Osteocyte (in vitro differentiated cells): ENCODE results near the gene RAD51B. TPM values are rescaled to one million over a fixed set of nuclear protein-coding genes. Genes with fewer than 3 reads are reported as not detected.

Experiments used
- DNase-seq: peaks from one replicate; pipeline ENCODE4 v3.0.0; 2021; ENCODE audit warnings: mixed read lengths; ENCODE audit not compliant: unreplicated experiment; ENCODE audit errors: extremely low spot score
- H3K27ac Mint-ChIP-seq: one replicate; pipeline ENCODE4 v1.8.0; 2021; ENCODE audit warnings: mild to moderate bottlenecking, mixed read lengths; ENCODE audit not compliant: unreplicated experiment
- H3K27me3 Mint-ChIP-seq: one replicate; pipeline ENCODE4 v1.8.0; 2021; ENCODE audit warnings: mixed read lengths; ENCODE audit not compliant: unreplicated experiment
- H3K36me3 Mint-ChIP-seq: one replicate; pipeline ENCODE4 v1.8.0; 2021; ENCODE audit warnings: mixed read lengths; ENCODE audit not compliant: unreplicated experiment
- H3K4me1 Mint-ChIP-seq: one replicate; pipeline ENCODE4 v1.8.0; 2021; ENCODE audit warnings: mixed read lengths; ENCODE audit not compliant: unreplicated experiment
- H3K4me3 Mint-ChIP-seq: one replicate; pipeline ENCODE4 v1.8.0; 2021; ENCODE audit warnings: mild to moderate bottlenecking, moderate library complexity, mixed read lengths; ENCODE audit not compliant: unreplicated experiment
- H3K9me3 Mint-ChIP-seq: one replicate; pipeline ENCODE4 v1.8.0; 2021; ENCODE audit warnings: mixed read lengths; ENCODE audit not compliant: unreplicated experiment
- CTCF ChIP-seq: fragments of 200-600 bp; sonication (generic); IDR thresholded peaks from 2 replicates; pipeline ENCODE4 v1.5.0; 2021; ENCODE audit warnings: antibody characterized with exemption, mild to moderate bottlenecking, moderate library complexity
- total RNA-seq: library from RNA; stranded (reverse); gene quantifications from 2 replicates; pipeline ENCODE4 v1.2.1, GENCODE V29; 2021

RAD51B gene
- total RNA-seq, 1 donor from 2014 or later: 12.7 TPM

- no peak for DNase-seq
- no peaks in the 10 kb centered on the region for H3K27me3 Mint-ChIP-seq
- H3K4me3 Mint-ChIP-seq: no peak overlapping the region
- H3K4me1 Mint-ChIP-seq: peaks cover 15% of the 10 kb centered on the region
- TF ChIP-seq CTCF: no peak
- no peak overlapping the region for H3K27ac Mint-ChIP-seq
- H3K36me3 Mint-ChIP-seq: no peaks in the 10 kb centered on the region
- peaks cover 4% of the 10 kb centered on the region for H3K9me3 Mint-ChIP-seq
These were observed 556.6 kb downstream of the RAD51B start for GRCh38 chr14:68376067-68376779.

GRCh38 chr14:68377006-68377405, 557.4 kb downstream of the RAD51B start:
- Mint-ChIP-seq H3K27ac (no peak overlapping the region), H3K36me3 (no peaks in the 10 kb centered on the region), H3K4me1 (peaks cover 15% of the 10 kb centered on the region), H3K9me3 (peaks cover 4% of the 10 kb centered on the region), H3K27me3 (no peaks in the 10 kb centered on the region), H3K4me3 (no peak overlapping the region)
- TF ChIP-seq CTCF: no peak
- DNase-seq: no peak

DNA sequence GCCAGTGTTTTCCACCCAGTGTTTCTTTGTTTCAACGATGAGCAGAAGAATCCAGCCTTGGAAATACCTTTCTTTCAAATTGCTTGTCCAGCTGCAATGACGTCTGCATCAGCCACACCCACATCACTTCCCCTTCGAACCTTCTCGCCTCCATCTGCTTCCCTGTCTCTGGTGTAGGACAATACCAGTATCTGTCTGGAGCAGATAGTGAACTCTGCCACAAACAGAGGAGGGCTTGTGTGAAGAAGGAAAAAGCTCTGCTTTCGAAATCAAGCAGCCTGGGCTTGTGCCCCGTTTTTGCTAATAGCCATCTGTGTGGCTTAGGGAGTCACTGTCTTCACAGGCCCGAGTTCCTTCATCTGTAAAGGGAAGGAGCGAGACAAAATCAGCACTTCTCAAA, 557.9 kb downstream of the RAD51B start:
- Mint-ChIP-seq H3K36me3 (no peaks in the 10 kb centered on the region), H3K27me3 (no peaks in the 10 kb centered on the region), H3K4me3 (no peak overlapping the region), H3K4me1 (peaks cover 15% of the 10 kb centered on the region), H3K9me3 (peaks cover 4% of the 10 kb centered on the region), H3K27ac (no peak overlapping the region)
- no peak for DNase-seq
- TF ChIP-seq CTCF: no peak

DNA sequence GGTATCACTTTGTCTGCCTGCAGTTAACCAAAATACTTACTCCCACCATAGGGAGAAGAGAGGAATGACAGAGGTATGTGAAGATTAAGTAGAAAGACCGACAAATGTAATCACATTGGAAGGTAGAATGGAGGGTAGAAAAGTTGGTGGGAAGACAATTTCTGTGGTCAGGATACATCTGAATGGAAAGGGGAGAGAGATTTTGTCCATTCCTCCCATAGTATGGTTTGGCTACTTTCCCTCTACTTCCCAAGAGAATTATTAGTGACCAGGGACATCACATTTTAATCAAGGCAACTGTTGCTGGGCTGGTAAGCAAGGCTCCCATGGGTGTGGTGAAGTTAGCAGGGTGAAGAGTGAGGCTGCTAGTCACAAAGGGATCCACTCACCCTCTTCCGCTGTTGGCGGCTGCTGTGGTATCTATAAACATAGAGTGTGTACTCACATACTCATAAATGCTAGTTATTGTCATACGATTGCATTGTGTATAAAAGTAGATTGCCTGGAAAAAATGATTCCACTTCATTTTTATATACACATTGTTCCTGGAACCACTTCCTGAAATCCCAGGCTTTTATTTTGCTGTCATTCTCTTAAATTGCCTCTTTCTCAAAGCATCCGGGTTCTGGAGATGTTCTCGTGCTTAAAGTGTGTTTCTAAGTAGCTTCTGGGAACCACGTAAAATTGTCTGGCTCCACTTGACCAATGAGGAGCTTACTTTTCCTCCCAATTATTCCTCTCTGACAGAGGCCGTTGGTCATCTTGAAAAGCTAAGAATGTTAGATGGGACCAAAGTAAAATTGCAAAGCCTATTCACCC, 560.1 kb downstream of the RAD51B start:
- H3K9me3 Mint-ChIP-seq: no peaks in the 10 kb centered on the region
- no peak overlapping the region for H3K27ac Mint-ChIP-seq

More for the DNA sequence above, 560.1 kb downstream of the RAD51B start:
- peaks cover 17% of the 10 kb centered on the region for H3K4me1 Mint-ChIP-seq
- H3K4me3 Mint-ChIP-seq: no peak overlapping the region
- no peaks in the 10 kb centered on the region for H3K36me3 Mint-ChIP-seq
- TF ChIP-seq CTCF: no peak
- no peaks in the 10 kb centered on the region for H3K27me3 Mint-ChIP-seq
- no peak for DNase-seq
